ENCODE data around the gene CTH.
A peak's percentile ranks its signal among the peaks of the same experiment; 100 is the strongest.
"Not testable (repeated sequence)": the region's sequence is repeated elsewhere in the genome, so short reads cannot be mapped to it uniquely, and the experiment has no call there.

Gene CTH

DNA sequence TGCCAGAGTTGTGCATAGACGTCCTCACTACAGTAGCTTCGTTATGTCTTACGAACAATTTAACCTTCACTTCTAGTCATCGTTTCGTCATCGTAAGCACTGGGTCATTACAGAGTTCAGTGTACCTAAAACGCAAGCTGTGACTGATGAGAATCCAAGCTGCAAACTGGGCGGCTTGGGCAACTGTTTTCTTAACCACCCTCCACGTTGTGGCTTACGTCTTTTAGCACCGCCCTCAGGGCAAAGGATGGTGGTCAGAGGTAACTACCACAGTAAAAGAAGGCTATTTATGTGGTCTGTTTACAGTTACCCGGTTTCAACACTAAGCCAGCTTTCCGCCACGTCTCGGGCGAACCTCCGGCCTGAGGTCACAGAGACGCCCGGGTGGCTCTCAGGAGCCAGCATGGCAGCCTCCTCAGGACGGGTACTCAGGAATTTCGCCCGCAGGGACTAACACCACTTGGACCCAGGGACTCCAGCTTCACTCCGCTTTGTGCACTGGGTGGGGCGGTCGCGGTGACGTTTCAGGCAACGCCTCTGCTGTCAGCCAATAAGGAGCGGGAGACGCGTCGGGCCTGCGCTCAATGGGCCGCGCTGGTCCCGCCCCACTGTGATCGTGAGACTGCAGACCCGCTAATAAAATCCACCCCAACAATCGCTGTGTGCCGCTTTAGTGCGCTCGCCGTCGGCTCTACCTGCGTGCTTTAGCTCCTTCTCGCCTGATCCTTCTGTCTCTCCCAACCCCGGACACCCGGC, at the start of gene CTH:
CTH (plus strand) TSS at position 665 of the 756 bp plus-strand sequence. CDS start 148 bp downstream, outside the sequence.
- peak; percentile 95 for DNase-seq

- DNase-seq = no peak
Observed at GRCh38 chr1:70361727-70362398, 49.2 kb upstream of the CTH start.

DNA sequence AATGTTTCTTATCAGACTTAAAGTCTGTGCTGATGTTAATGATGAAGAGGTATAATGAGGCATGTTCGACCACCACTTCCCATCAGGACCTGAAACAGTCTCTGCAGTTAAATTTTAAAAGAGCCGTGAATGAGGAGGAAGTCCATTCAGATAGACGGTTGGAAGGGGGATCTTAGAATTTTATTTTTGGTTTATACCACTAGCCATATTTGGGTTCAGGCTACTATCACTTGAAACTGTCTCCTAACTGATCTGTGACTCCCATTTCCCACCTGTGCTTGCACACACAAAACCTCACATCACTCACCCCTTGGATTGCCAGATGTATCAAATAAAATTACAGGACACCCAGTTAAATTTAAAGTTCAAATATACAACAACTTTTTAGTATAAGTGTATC, 46.6 kb upstream of the CTH start:
- DNase-seq = no peak

DNA sequence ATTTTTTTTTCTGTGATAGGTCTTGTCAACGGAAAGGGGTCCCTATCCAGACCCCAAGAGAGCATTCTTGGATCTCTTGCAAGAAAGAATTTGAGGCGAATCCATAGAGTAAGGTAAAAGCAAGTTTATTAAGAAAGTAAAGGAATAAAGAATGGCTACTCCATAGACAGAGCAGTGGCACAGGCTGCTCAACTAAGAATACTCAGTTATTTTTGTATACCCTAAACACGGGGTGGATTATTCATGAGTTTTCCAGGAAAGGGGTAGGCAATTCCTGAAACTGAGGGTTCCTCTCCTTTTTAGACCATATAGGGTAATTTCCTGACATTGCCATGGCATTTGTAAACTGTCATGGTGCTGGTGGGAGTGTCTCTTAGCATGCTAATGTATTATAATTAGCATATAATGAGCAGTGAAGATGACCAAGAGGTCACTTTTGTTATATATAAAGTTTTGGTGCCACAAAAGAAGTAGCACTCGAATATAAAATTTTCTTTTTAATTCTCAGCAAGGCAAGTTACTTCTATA, 44.6 kb upstream of the CTH start:
- DNase-seq = not testable (repeated sequence)

DNA sequence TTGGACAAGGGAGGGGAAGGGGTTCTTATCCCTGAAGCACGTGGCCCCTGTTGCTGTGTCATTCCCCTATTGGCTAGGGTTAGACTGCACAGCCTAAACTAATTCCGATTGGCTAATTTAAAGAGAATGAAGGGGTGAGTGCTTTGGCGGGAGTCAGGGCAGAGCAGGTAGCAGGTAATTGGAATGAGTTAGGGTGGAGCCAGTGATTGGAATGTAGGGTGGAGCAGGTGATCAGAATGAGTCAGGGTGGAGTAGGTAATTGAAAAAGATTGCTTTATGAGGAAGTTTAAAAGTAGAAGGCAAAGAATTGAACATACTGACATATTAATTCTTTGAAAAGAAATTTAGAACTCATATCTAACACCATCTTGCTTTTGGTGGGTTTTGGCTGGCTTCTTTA, 44.1 kb upstream of the CTH start:
- not testable (repeated sequence) for DNase-seq

- not testable (repeated sequence) for DNase-seq
Observed at GRCh38 chr1:70367397-70367796, 43.7 kb upstream of the CTH start.

GRCh38 chr1:70371586-70371985, 39.5 kb upstream of the CTH start:
- DNase-seq = not testable (repeated sequence)

- DNase-seq = no peak
Observed at GRCh38 chr1:70372426-70372825, 38.6 kb upstream of the CTH start.

- DNase-seq = not testable (repeated sequence)
Observed at GRCh38 chr1:70373580-70373979, 37.5 kb upstream of the CTH start.

GRCh38 chr1:70376196-70376595, 34.9 kb upstream of the CTH start:
- DNase-seq = no peak

DNA sequence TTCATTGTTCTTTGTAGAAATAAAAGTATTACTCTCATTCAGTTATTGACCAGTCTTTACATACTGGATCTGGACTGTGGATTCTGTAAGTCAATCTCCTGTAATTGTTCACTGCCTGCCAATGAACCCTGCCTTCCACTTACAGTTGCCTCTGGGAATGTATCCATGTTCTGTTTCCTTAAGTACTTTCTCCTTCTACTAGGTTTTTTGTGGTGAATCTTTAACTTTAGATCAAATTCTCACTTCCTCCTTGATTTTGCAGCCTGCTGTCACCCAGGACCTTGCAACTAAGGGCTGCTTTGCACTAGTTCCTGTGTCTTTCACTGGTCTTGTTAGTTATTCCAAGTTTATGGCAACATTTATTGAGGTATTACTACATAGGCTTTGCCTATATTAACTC, 28.4 kb upstream of the CTH start:
- no peak for DNase-seq

DNA sequence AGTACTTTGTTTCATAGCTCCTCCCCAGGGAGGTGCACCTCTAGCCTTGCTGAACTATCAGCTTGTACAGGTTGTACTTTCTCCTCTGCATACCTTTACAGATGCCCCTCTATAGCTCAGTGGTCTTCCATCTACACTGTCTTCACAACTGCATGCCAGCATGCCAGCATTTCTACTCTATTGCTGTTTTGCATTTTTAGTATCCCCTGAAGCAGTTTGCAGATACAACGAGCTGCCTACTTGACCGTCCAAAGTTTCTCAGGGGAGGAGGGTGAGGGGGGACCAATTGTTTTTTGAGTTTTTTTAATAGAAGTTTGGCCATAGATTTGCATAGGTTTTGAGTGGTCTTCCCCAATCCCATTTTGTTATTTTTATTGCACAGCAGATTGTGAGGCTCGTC, 27.6 kb upstream of the CTH start:
- DNase-seq = no peak

- DNase-seq = no peak
Observed at GRCh38 chr1:70384542-70384941, 26.5 kb upstream of the CTH start.

GRCh38 chr1:70385477-70385876, 25.6 kb upstream of the CTH start:
- no peak for DNase-seq

GRCh38 chr1:70386121-70386520, 24.9 kb upstream of the CTH start:
- DNase-seq = no peak

DNA sequence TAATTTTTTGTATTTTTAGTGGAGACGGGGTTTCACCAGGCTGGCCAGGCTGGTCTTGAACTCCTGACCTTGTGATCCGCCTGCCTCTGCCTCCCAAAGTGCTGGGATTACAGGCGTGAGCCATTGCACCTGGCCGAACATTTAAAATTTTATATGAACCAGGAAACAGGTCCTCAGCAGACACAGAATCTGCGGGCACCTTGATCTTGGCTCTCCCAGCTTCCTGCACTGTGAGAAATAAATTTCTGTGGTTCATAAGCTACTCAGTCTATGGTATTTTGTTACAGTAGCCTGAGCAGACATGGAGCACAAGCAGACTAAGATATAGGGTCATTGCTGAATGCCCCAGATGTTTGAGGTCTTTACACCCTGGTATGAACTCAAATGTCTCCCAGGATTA, 23.6 kb upstream of the CTH start:
- DNase-seq = no peak

DNA sequence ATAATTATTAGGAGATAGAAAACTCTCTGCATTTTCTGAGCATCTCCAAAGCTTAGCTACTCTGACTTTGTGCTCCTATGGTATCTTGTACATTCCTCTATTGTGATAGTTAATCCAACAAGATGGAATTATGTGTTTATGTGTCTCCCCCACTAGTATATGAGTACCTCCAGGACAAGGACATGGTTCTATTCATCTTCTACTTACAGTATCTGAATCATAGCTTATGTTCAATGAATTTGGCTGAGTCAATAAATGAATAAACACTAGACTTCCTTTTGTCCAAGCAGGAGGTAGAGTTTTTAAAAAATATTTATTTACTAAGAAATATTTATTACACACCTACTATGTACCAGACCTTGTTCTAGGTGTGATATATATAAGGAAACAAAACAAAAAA, 18.4 kb upstream of the CTH start:
- no peak for DNase-seq

DNA sequence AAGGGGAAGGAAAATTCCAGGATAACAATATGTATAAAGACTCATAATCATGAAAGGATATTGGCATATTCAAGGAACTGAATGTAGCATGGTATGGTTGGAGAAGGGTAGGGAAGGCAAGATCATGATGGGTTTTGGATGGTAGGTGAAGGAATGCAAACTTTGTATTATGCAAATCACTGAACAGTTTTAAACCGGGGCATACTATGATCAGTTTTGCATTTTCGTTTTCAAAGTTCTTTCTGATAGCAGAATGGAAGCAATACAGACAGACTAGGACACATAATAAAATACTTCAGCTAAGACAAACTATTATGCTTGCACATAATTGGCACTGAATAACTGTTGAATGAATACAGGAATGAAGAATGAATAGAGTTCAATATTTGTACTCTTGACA, 14.5 kb upstream of the CTH start:
- DNase-seq = no peak

- no peak for DNase-seq
Observed at GRCh38 chr1:70397013-70397412, 14.1 kb upstream of the CTH start.

- DNase-seq = no peak
Observed at GRCh38 chr1:70400335-70400734, 10.7 kb upstream of the CTH start.

- no peak for DNase-seq
Observed at GRCh38 chr1:70401974-70402373, 9.1 kb upstream of the CTH start.

GRCh38 chr1:70403759-70404158, 7.3 kb upstream of the CTH start:
- no peak for DNase-seq

GRCh38 chr1:70405780-70406416, 5.2 kb upstream of the CTH start:
- no peak for DNase-seq

- DNase-seq = no peak
Observed at GRCh38 chr1:70409136-70409535, 1.9 kb upstream of the CTH start.

All from NCI-H510A (cell line).